ES-I3 (cell line): ENCODE results near the gene NELFCD.

Experiments
- H3K36me3 ChIP-seq: 2 replicates; pipeline ENCODE4 v1.6.1; 2013; ENCODE audit warnings: mild to moderate bottlenecking, low read length, control low read depth, moderate library complexity; ENCODE audit not compliant: insufficient read depth
- H3K4me1 ChIP-seq: 2 replicates; pipeline ENCODE4 v1.6.1; 2013; ENCODE audit warnings: mild to moderate bottlenecking, control low read depth, low read length; ENCODE audit not compliant: insufficient read depth
- H3K9ac ChIP-seq: 2 replicates; pipeline ENCODE4 v1.6.1; 2013; ENCODE audit warnings: low read depth, mild to moderate bottlenecking, low read length, moderate library complexity
- H3K9me3 ChIP-seq: 2 replicates; pipeline ENCODE4 v1.6.1; 2013; ENCODE audit warnings: mild to moderate bottlenecking, low read length, moderate library complexity; ENCODE audit not compliant: control insufficient read depth, insufficient read depth

Gene NELFCD

DNA sequence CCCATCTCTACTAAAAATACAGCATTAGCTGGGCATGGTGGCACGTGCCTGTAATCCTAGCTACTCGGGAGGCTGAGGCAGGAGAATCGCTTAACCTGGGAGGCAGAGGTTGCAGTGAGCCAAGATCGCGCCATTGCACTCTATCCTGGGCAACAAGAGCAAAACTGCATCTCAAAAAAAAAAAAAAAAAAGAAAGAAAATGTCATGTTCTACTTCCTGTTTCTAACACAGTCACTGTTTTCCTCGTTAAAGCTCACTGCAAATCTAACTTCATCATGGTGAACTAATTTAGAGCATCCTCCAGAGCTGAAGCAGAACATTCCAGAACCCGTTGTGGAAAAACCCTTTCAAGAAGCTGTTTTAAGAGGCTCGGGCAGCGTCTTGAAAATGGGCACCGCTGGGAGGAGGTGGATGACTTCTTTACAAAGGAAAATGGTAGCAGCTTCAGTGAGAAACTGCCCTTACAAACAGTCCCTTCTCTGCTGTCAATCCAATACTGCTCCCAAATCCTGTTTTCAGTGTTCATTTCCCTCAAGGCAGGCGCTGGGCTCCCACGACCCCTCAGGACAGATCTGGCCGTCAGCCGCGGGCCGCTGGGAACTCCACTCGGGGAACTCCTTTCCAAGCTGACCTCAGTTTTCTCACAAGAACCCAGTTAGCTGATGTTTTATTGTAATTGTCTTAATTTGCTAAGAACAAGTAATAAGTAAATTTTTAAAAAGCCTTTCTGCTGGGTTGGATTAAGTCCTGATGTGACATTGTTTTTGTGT, 13.5 kb downstream of the NELFCD start:
- H3K4me1 ChIP-seq = no peaks in the 10 kb centered on the region
- H3K36me3 ChIP-seq = peaks cover 30% of the 10 kb centered on the region
- H3K9ac ChIP-seq = no peak overlapping the region
- no peaks in the 10 kb centered on the region for H3K9me3 ChIP-seq

GRCh38 chr20:58995461-58996225, 14.6 kb downstream of the NELFCD start:
- Histone ChIP-seq H3K9me3 (no peaks in the 10 kb centered on the region), H3K36me3 (peaks cover 26% of the 10 kb centered on the region), H3K4me1 (no peaks in the 10 kb centered on the region), H3K9ac (no peak overlapping the region)

DNA sequence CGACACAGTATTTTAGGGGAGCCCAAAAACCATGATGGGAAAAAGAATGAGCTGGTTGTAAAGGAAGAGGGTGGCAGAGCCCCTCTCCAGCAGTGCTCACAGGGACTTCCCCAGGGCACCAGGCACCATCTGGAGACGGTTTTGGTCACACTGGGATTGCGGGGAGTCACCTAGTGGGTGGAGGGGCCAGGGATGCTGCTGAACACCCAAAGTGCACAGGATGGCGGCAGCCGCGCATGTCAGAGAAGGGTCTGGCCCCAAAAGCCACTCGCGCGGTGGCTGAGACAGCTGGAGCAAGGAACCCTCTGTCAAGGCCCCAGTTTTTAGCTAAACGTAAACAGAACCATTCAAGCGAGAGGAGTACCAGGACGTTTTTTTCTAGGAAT, 15.2 kb downstream of the NELFCD start:
- Histone ChIP-seq H3K9me3 (no peaks in the 10 kb centered on the region), H3K36me3 (peaks cover 21% of the 10 kb centered on the region; the same call in 1 of the 2 replicates), H3K9ac (no peak overlapping the region), H3K4me1 (no peaks in the 10 kb centered on the region)

DNA sequence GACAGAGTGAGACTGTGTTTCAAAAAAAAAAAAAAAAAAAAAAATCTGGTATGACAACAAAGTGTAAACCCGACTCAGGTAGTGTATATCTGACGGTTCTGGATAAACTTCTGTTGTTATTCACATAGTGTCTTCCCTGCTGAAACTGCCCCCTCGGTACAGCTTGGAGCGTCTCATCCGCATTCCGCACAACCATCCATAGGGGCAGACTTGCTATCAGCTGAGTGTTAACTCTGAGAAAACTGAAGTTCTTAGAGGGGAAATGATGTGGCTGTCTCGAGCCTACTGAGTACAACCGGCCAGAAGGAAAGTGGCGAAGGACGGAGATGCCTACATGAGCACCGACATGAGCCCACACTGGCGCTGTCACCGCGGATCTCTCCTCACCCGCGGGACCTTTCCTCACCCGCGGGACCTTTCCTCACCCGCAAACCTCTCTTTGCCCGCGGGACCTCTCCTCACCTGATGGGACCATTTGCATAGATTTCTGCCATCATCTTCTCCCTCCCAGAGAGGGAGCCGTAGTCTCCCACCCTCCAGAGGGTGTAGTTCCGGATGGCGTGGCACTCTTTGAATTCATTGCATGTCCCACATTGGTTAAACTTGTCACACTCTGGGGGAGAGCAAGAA, 16.2 kb downstream of the NELFCD start:
- Histone ChIP-seq H3K4me1 (no peaks in the 10 kb centered on the region), H3K9me3 (no peaks in the 10 kb centered on the region), H3K9ac (no peak overlapping the region), H3K36me3 (peaks cover 16% of the 10 kb centered on the region; the same call in 1 of the 2 replicates)

- Histone ChIP-seq H3K4me1 (no peaks in the 10 kb centered on the region), H3K9me3 (no peaks in the 10 kb centered on the region), H3K36me3 (0 out of 2 replicates have a peak, but pooled peaks cover 8% of the 10 kb centered on the region), H3K9ac (no peak overlapping the region)
These were observed 17.6 kb downstream of the NELFCD start for GRCh38 chr20:58998656-58999055.

DNA sequence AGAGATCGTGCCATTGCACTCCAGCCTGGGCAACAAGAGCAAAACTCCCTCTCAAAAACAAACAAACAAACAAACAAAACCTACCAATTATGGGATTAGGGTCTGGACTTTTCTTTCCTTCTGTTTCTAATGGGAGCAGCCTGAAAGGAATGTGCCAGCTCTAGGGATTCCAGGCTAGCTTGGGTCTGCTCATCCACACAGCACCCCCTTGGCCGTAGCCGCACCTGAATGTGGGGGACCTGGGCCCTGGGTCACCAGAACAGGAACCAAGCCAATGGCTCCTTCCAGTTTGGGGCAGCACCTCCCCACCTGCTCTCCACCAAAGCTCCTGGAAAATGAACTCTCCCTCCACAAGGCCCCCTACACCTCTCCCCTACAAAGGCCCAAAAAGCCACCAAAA, 19.3 kb downstream of the NELFCD start:
- H3K9me3 ChIP-seq = no peaks in the 10 kb centered on the region
- no peaks in the 10 kb centered on the region for H3K4me1 ChIP-seq
- H3K36me3 ChIP-seq = 0 out of 2 replicates have a peak, but pooled peaks cover 5% of the 10 kb centered on the region
- no peak overlapping the region for H3K9ac ChIP-seq

DNA sequence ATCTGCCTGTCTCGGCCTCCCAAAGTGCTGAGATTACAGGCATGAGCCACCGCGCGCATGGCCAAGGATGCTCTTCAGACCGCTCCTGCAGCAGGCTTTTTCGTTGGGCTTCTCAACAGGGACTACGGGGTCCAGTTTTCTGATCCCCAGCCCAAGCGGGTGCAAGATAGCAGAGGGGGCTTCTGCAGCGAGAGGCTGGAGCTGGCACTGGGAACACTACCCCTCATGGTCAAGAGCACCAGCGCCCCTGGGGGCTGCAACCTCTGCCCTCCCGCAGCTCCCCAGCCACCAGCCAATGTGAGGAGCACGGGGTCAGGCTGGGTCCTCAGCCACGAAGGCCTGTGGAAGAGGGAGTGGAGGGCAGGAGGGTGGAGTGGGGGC, 20.0 kb downstream of the NELFCD start:
- no peak overlapping the region for H3K9ac ChIP-seq
- H3K4me1 ChIP-seq = no peaks in the 10 kb centered on the region; the same call in 1 of the 2 replicates
- no peaks in the 10 kb centered on the region for H3K36me3 ChIP-seq
- no peaks in the 10 kb centered on the region for H3K9me3 ChIP-seq

DNA sequence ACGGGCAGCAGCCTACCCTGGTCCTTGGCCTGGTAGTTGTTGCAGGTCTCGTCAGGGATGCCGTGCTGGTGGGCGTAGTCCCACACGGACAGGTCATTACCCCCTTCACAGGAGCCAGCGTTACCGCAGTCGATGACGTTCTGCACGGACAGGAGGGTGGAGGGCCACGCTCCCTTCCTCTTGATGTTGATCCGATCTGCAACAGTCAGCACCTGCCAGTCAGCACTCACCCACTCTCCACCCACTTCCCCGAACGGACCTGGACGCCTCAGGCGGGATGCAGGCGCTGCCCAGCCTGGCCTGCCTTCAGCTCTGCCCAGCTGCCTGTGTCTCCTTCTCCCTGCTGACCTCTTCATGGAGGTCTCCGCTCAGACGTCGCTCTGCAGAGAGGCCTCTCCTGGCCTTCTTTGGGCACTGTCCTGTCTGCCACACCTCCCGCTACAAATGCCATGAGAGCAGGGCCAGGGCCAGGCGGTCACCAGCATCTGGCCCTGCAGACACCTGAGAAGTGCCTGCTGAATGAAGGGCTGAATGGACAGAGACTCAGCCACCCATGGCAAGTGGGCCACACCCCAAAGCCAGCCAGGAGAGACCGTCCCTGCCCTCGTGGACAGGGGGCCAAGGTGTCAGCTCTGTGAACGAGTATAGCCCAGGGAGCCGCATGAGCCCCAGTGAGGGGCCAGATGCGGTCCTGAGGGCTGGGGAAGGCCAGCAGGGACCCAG, 20.6 kb downstream of the NELFCD start:
- no peaks in the 10 kb centered on the region; the same call in 1 of the 2 replicates for H3K4me1 ChIP-seq
- no peaks in the 10 kb centered on the region for H3K36me3 ChIP-seq
- H3K9ac ChIP-seq = no peak overlapping the region
- H3K9me3 ChIP-seq = no peaks in the 10 kb centered on the region

- Histone ChIP-seq H3K9me3 (no peaks in the 10 kb centered on the region), H3K36me3 (no peaks in the 10 kb centered on the region), H3K4me1 (no peaks in the 10 kb centered on the region; the same call in 1 of the 2 replicates), H3K9ac (no peak overlapping the region)
These were observed 21.3 kb downstream of the NELFCD start for GRCh38 chr20:59002388-59002787.

- Histone ChIP-seq H3K36me3 (no peaks in the 10 kb centered on the region), H3K9ac (no peak overlapping the region), H3K9me3 (no peaks in the 10 kb centered on the region), H3K4me1 (no peaks in the 10 kb centered on the region; the same call in 1 of the 2 replicates)
These were observed 21.9 kb downstream of the NELFCD start for GRCh38 chr20:59002874-59003399.

DNA sequence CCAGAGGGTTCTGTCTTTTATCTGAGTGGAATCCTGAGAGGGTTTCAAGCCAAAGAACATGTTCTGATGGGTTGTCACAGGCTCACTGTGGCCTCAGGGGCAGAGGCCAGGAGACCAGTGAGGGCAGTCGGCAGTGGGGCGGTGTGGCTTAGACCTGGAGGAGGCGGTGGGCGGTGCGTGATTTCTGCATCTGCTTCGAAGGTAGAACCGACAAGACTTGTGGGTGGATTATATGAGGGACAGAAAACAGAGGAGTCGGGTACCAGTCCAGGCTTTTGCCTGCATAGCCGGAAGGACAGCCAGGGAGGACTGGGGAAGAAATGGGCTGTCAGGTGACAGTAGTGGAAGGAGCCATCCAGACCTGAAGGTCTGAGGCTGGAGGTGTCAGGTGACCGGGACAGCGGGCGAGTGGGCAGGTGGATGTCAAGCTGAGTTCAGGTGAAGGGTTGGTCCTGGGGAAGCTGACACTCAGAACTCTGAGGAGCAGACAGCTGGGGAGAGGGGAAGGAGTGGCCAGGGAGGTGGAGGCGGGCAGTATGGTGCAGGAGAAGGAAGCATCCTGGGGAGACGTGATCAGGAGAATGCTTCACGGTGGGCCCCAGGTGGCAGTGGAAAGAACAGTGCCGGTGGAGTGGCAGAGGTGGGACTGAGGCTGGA, 22.9 kb downstream of the NELFCD start:
- Histone ChIP-seq H3K4me1 (no peaks in the 10 kb centered on the region; the same call in 1 of the 2 replicates), H3K9me3 (no peaks in the 10 kb centered on the region), H3K36me3 (no peaks in the 10 kb centered on the region), H3K9ac (no peak overlapping the region)

- no peaks in the 10 kb centered on the region for H3K36me3 ChIP-seq
- no peak overlapping the region for H3K9ac ChIP-seq
- no peaks in the 10 kb centered on the region for H3K9me3 ChIP-seq
- H3K4me1 ChIP-seq = no peaks in the 10 kb centered on the region; the same call in 1 of the 2 replicates
These were observed 23.4 kb downstream of the NELFCD start for GRCh38 chr20:59004493-59004762.

DNA sequence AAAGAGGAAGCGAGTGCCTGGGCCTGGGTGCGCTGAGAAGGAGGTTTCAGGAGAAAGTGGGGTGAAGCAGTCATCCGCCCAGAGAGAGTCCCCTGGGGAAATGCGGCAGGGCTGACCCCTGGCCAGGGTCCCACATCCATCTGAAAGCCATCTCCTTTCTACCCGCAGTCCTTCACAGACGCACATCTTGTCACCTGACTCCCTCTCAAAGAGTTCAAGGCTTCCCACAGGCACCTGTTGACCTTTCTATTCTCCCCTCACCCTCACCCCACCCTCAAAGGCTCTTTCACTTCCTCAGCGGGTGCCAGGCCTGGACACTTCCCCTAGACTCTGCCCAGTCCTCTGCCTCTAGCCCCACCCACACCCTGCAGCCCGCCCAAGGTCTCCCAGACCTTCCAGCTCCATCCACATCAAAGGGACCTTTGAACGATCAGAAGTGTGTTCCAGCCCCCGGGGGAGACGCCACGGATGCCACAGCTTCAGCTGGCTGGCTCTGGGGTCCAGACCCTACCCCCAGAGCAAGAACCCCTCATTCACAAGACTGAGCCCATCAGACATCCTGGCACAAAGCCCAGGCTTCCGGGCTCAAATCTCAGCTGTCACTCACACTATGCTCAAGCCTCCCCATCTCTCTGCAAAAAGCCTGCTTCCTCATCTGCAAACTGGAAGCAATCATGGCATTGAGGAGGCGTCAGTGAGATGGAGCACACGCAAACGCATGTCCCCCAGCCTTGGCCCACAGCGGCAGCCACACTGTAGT, 23.9 kb downstream of the NELFCD start:
- Histone ChIP-seq H3K36me3 (no peaks in the 10 kb centered on the region), H3K4me1 (no peaks in the 10 kb centered on the region; the same call in 1 of the 2 replicates), H3K9ac (no peak overlapping the region), H3K9me3 (no peaks in the 10 kb centered on the region)
